Trophoblast cell (in vitro differentiated cells and primary cell): ENCODE measurements around the gene PSMC1.

ENCODE experiments used
- DNase-seq, 2 donors: peaks; one replicate each; pipeline ENCODE4 v3.0.0-alpha.2; 2016
- H2AFZ ChIP-seq: 2 replicates; pipeline ENCODE4 v1.6.1; 2013; ENCODE audit warnings: low read length, moderate library complexity, mild to moderate bottlenecking; ENCODE audit not compliant: insufficient read depth, poor library complexity
- H2AK5ac ChIP-seq: 2 replicates; pipeline ENCODE4 v1.6.1; 2013; ENCODE audit warnings: mild to moderate bottlenecking, low read length
- H2BK120ac ChIP-seq: 2 replicates; pipeline ENCODE4 v1.6.1; 2013; ENCODE audit warnings: low read length, mild to moderate bottlenecking, moderate library complexity; ENCODE audit not compliant: insufficient read depth, poor library complexity
- H2BK12ac ChIP-seq: 2 replicates; pipeline ENCODE4 v1.6.1; 2013; ENCODE audit warnings: mild to moderate bottlenecking, low read length, moderate library complexity
- H2BK5ac ChIP-seq: 2 replicates; pipeline ENCODE4 v1.6.1; 2013; ENCODE audit warnings: low read length, low read depth, moderate library complexity, mild to moderate bottlenecking; ENCODE audit not compliant: poor library complexity
- H3K14ac ChIP-seq: 2 replicates; pipeline ENCODE4 v1.6.1; 2013; ENCODE audit warnings: mild to moderate bottlenecking, low read length
- H3K18ac ChIP-seq: 2 replicates; pipeline ENCODE4 v1.6.1; 2013; ENCODE audit warnings: mild to moderate bottlenecking, low read length
- H3K23ac ChIP-seq: 2 replicates; pipeline ENCODE4 v1.6.1; 2013; ENCODE audit warnings: low read length
- H3K27ac ChIP-seq: 2 replicates; pipeline ENCODE4 v1.5.1; 2013; ENCODE audit warnings: low read depth, mild to moderate bottlenecking, inconsistent platforms, low read length, moderate library complexity
- H3K27me3 ChIP-seq: 2 replicates; pipeline ENCODE4 v1.6.1; 2013; ENCODE audit warnings: inconsistent platforms, mild to moderate bottlenecking, low read length, moderate library complexity; ENCODE audit not compliant: insufficient read depth
- H3K36me3 ChIP-seq, 2 experiments: 1 replicate in 1 of 2; 2 replicates in 1 of 2; pipeline ENCODE4 v1.6.1; 2013; ENCODE audit warnings: low read length in 2 of 2, mild to moderate bottlenecking in 2 of 2, moderate library complexity in 1 of 2; ENCODE audit not compliant: insufficient read depth in 2 of 2, control insufficient read depth in 1 of 2
- H3K4ac ChIP-seq: 2 replicates; pipeline ENCODE4 v1.6.1; 2013; ENCODE audit warnings: low read depth, mild to moderate bottlenecking, low read length, moderate library complexity
- H3K4me1 ChIP-seq, 2 experiments: 1 replicate in 1 of 2; 2 replicates in 1 of 2; pipeline ENCODE4 v1.6.1; 2013; ENCODE audit warnings: low read length in 2 of 2, mild to moderate bottlenecking in 2 of 2, moderate library complexity in 1 of 2; ENCODE audit not compliant: insufficient read depth in 2 of 2, control insufficient read depth in 1 of 2
- H3K4me2 ChIP-seq: 2 replicates; pipeline ENCODE4 v1.6.1; 2013; ENCODE audit warnings: inconsistent platforms, mild to moderate bottlenecking, low read length, moderate library complexity
- H3K4me3 ChIP-seq: 2 replicates; pipeline ENCODE4 v1.5.1; 2013; ENCODE audit warnings: mild to moderate bottlenecking, low read depth, low read length, inconsistent platforms
- H3K79me1 ChIP-seq: one replicate; pipeline ENCODE4 v1.6.1; 2013; ENCODE audit warnings: low read length
- H3K79me2 ChIP-seq: 2 replicates; pipeline ENCODE4 v1.6.1; 2013; ENCODE audit warnings: low read length, mild to moderate bottlenecking; ENCODE audit not compliant: control insufficient read depth, insufficient read depth, poor library complexity
- H3K9ac ChIP-seq: 2 replicates; pipeline ENCODE4 v1.6.1; 2013; ENCODE audit warnings: mild to moderate bottlenecking, low read length
- H3K9me3 ChIP-seq: 2 replicates; pipeline ENCODE4 v1.6.1; 2013; ENCODE audit warnings: low read depth, mild to moderate bottlenecking, control low read depth, inconsistent platforms, low read length; ENCODE audit not compliant: insufficient read depth
- H4K12ac ChIP-seq: 2 replicates; pipeline ENCODE4 v1.6.1; 2013; ENCODE audit warnings: low read depth, mild to moderate bottlenecking, low read length, moderate library complexity
- H4K8ac ChIP-seq: 2 replicates; pipeline ENCODE4 v1.6.1; 2013; ENCODE audit warnings: low read depth, mild to moderate bottlenecking, low read length, moderate library complexity
- H4K91ac ChIP-seq: one replicate; pipeline ENCODE4 v1.6.1; 2013; ENCODE audit warnings: low read depth, mild to moderate bottlenecking, low read length, moderate library complexity
- WGBS: extraction: QIAGEN DNeasy Blood & Tissue Kit; methylation state at CpG from one replicate; pipeline ENCODE4 v1.1.7; 2013; ENCODE audit warnings: missing lambda C conversion rate; ENCODE audit not compliant: insufficient read length, insufficient coverage; ENCODE audit errors: extremely low coverage; 5-methylcytosine and 5-hydroxymethylcytosine counted together

The PSMC1 gene

DNA sequence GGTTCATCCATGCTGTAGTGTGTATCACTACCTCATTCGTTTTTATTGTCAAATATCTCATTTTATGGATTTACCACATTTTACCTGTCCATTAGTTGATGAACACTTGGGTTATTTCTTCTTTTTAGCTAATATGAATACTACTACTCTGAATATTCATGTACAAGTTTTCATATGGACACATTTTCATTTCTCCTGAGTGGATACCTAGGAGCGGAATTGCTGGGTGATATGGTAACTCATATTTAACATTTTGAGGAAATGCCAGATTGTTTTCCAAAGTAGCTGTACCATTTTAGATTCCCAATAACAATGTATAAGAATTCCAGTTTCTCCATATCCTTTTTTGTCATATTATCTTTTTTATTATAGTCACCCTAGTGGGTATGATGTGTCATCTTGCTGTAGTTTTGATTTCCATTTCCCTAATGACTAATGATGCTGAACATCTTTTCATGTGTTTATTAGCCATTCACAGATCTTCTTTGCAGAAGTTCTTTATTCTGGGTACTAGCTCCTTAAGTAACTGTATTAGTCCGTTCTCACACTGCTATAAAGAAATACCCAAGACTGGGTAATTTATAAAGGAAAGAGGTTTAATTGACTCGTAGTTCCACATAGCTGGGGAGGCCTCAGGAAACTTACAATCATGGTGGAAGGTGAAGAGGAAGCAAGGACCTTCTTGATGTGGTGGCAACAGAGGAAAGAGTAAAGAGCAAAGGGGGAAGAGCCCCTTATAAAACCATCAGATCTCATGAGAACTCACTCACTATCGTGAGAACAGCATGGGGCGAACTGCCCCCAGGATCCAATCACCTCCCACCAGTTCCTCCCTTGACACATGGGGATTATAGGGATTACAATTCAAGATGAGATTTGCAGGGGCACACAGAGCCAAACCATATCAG, 63.5 kb downstream of the PSMC1 start:
- Histone ChIP-seq H3K14ac (no peak overlapping the region), H3K79me1 (no peaks in the 10 kb centered on the region), H3K23ac (no peak overlapping the region), H4K91ac (no peak overlapping the region), H3K4ac (no peak overlapping the region), H3K9me3 (no peaks in the 10 kb centered on the region), H3K27ac (no peak overlapping the region), H3K4me2 (no peak overlapping the region), H2BK120ac (no peak overlapping the region), H2AFZ (no peak overlapping the region), H3K79me2 (no peaks in the 10 kb centered on the region), H2BK5ac (no peak overlapping the region), H2BK12ac (no peak overlapping the region), H4K12ac (no peak overlapping the region), H3K36me3 (peaks cover 0 to 2% of the 10 kb centered on the region in 2 experiments), H2AK5ac (no peak overlapping the region), H3K18ac (no peak overlapping the region), H4K8ac (no peak overlapping the region), H3K27me3 (no peaks in the 10 kb centered on the region), H3K4me3 (no peak overlapping the region), H3K9ac (no peak overlapping the region), H3K4me1 (no peaks in the 10 kb centered on the region)
- WGBS: no CpG with 5 or more reads among the region's 6 CpGs
- no peak for DNase-seq

GRCh38 chr14:90321891-90322290, 65.5 kb downstream of the PSMC1 start:
- no peak for DNase-seq
- Histone ChIP-seq H3K4me3 (no peak overlapping the region), H3K14ac (no peak overlapping the region), H3K79me1 (no peaks in the 10 kb centered on the region), H4K91ac (no peak overlapping the region), H2BK12ac (no peak overlapping the region), H3K27me3 (no peaks in the 10 kb centered on the region), H3K4ac (no peak overlapping the region), H3K4me2 (no peak overlapping the region), H3K4me1 (no peaks in the 10 kb centered on the region), H2AFZ (no peak overlapping the region), H2AK5ac (no peak overlapping the region), H2BK5ac (no peak overlapping the region), H3K9me3 (no peaks in the 10 kb centered on the region), H3K18ac (no peak overlapping the region), H3K9ac (no peak overlapping the region), H3K36me3 (no peaks in the 10 kb centered on the region), H3K79me2 (no peaks in the 10 kb centered on the region), H4K12ac (no peak overlapping the region), H2BK120ac (no peak overlapping the region), H3K27ac (no peak overlapping the region), H3K23ac (no peak overlapping the region), H4K8ac (no peak overlapping the region)
- no CpG with 5 or more reads among the region's 4 CpGs for WGBS
